ENCODE results near the gene PGBD5.

The PGBD5 gene

DNA sequence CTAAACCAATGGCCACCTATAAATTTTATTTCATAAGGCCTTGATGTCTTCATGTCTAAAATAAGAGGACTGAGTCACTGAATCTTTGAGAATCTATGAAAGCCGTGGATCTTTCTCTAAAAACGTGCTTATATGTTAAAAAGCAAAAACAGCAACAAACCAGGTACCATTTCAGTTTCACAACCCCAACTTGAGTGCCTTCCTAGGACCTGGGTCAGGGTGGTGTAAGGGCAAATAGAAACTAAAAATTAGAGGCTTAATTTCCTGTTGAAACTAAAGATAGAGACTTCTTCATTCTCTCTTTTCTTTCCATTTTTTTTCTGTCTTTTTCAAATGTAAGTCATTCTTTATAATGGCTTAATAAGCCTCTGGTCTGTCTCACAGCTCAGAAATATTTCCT, 27.2 kb upstream of the PGBD5 start:
- Histone ChIP-seq H3K9ac (ENCODE audit: low read depth, low read length) (no peak overlapping the region), H3K4me1 (ENCODE audit: control insufficient read depth, insufficient read depth, low read length) (no peaks in the 10 kb centered on the region), H3K4me3 (ENCODE audit: low read depth, low read length) (no peak overlapping the region), H3K9me3 (ENCODE audit: control insufficient read depth, insufficient read depth, low read length) (no peaks in the 10 kb centered on the region), H3K36me3 (ENCODE audit: control insufficient read depth, insufficient read depth, low read length) (no peaks in the 10 kb centered on the region), H3K27me3 (ENCODE audit: control insufficient read depth, insufficient read depth, low read length) (no peaks in the 10 kb centered on the region)

DNA sequence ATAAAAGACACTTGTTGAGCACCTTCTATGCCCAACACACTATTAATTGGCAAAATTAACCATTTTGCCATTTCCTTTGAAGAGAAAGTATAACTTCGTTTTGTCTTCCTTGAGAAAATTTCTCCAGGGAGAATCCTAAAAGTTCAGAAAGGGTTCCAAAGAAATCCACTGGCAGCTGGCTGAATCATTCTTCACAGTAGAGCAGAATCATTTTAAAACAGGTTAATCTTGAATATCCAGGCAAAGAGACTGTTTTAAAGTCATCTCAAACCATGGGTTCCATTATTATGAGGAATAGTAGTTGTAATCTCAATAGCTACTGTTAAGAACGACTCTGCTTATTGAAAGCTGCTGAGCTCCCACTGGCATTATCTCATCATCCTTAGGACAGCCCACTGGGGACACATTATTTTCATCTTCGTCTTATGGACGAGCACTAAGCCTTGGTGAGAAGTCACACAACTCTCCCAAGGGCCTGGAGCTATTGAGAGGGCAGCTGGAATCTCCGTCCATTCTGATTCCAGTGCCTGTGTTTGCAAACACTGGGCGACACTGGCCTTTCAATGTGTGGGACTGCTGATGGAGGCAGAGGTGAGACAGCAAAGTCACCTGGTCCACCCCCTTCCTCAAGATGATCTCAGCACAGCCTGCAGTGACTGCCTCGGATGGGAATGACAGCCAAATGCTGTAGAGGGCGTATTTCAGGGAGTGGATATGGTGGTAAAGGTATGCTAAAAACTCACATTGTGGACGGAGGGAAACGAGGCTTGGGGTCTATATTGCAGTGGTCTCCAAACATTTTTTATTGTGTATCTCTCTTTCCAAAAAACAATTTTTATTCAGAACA, 15.3 kb upstream of the PGBD5 start:
- Histone ChIP-seq H3K36me3 (ENCODE audit: control insufficient read depth, insufficient read depth, low read length) (no peaks in the 10 kb centered on the region), H3K4me1 (ENCODE audit: control insufficient read depth, insufficient read depth, low read length) (no peaks in the 10 kb centered on the region), H3K9ac (ENCODE audit: low read depth, low read length) (no peak overlapping the region), H3K27me3 (ENCODE audit: control insufficient read depth, insufficient read depth, low read length) (no peaks in the 10 kb centered on the region), H3K9me3 (ENCODE audit: control insufficient read depth, insufficient read depth, low read length) (no peaks in the 10 kb centered on the region), H3K4me3 (ENCODE audit: low read depth, low read length) (no peak overlapping the region)

DNA sequence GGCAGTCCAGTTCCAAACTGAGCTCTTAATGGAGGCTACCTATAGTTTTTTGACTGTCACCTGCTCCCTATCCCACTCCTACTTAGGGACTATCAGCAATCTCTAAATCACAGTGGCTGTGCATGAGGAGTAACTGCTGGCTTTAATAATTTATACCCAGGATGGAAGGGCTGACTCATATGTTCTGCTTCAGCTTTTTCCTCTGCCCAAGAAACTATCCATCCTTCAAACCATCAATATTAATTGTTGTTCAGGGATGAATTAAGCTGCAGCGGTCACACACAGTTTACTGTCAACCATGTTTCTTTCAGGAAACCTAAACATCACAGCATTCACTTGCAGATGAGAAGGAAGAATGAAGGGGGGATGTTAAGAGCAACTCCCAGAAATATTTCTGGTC, 9.0 kb upstream of the PGBD5 start:
- Histone ChIP-seq H3K9ac (ENCODE audit: low read depth, low read length) (no peak overlapping the region), H3K4me1 (ENCODE audit: control insufficient read depth, insufficient read depth, low read length) (no peaks in the 10 kb centered on the region), H3K4me3 (ENCODE audit: low read depth, low read length) (no peak overlapping the region), H3K36me3 (ENCODE audit: control insufficient read depth, insufficient read depth, low read length) (no peaks in the 10 kb centered on the region), H3K9me3 (ENCODE audit: control insufficient read depth, insufficient read depth, low read length) (no peaks in the 10 kb centered on the region), H3K27me3 (ENCODE audit: control insufficient read depth, insufficient read depth, low read length) (no peaks in the 10 kb centered on the region)

- H3K9me3 ChIP-seq (ENCODE audit: control insufficient read depth, insufficient read depth, low read length) = no peaks in the 10 kb centered on the region
- H3K36me3 ChIP-seq (ENCODE audit: control insufficient read depth, insufficient read depth, low read length) = no peaks in the 10 kb centered on the region
- H3K27me3 ChIP-seq (ENCODE audit: control insufficient read depth, insufficient read depth, low read length) = no peaks in the 10 kb centered on the region
- no peak overlapping the region for H3K4me3 ChIP-seq (ENCODE audit: low read depth, low read length)
- no peak overlapping the region for H3K9ac ChIP-seq (ENCODE audit: low read depth, low read length)
- H3K4me1 ChIP-seq (ENCODE audit: control insufficient read depth, insufficient read depth, low read length) = peaks cover 7% of the 10 kb centered on the region
Observed at GRCh38 chr1:230431527-230431926, 5.4 kb upstream of the PGBD5 start.

DNA sequence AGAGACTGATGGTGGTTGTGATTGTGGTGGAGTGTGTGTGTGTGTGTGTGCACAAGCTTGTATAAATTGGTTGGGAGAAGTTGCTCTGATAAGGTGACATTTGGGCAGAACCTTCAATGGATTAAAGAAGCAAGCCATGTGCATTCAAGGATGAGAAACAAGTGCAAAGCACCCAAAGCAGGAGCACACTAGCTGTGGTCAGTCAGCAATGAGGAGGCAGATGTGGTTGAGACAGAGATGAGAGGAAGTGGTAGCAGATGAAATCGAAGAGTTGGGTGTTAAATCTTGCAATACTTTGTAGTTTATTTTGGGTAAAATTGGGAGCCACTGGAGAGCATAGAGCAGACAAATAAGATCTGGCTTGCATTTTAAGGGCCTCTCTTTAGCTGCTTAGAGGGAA, 4.4 kb upstream of the PGBD5 start:
- Histone ChIP-seq H3K4me3 (ENCODE audit: low read depth, low read length) (no peak overlapping the region), H3K36me3 (ENCODE audit: control insufficient read depth, insufficient read depth, low read length) (no peaks in the 10 kb centered on the region), H3K4me1 (ENCODE audit: control insufficient read depth, insufficient read depth, low read length) (peaks cover 7% of the 10 kb centered on the region), H3K9me3 (ENCODE audit: control insufficient read depth, insufficient read depth, low read length) (no peaks in the 10 kb centered on the region), H3K27me3 (ENCODE audit: control insufficient read depth, insufficient read depth, low read length) (no peaks in the 10 kb centered on the region), H3K9ac (ENCODE audit: low read depth, low read length) (no peak overlapping the region)

GRCh38 chr1:230429067-230429735, 3.1 kb upstream of the PGBD5 start:
- Histone ChIP-seq H3K4me3 (ENCODE audit: low read depth, low read length) (no peak overlapping the region), H3K9ac (ENCODE audit: low read depth, low read length) (no peak overlapping the region), H3K4me1 (ENCODE audit: control insufficient read depth, insufficient read depth, low read length) (peaks cover 7% of the 10 kb centered on the region), H3K27me3 (ENCODE audit: control insufficient read depth, insufficient read depth, low read length) (no peaks in the 10 kb centered on the region), H3K36me3 (ENCODE audit: control insufficient read depth, insufficient read depth, low read length) (no peaks in the 10 kb centered on the region), H3K9me3 (ENCODE audit: control insufficient read depth, insufficient read depth, low read length) (no peaks in the 10 kb centered on the region)

DNA sequence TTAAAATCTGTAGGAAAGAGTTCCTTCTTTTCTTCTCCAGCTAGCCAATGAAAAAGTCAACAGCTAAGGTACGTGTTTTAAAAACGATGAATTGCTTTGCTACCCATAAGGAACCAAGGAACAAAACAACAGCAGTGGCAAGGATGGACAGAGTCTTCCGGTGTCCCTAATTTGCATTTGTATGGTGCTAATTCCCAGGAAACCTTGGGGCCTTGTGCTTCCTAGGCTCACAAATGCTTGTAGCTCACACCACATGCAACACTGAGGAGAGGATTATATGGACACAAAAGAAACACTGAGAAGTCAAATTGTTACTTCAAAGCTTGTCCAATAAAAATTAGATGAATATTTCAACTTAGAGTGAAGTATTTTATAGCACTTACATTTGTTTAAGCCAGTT, 1.8 kb upstream of the PGBD5 start:
- Histone ChIP-seq H3K4me3 (ENCODE audit: low read depth, low read length) (no peak overlapping the region), H3K4me1 (ENCODE audit: control insufficient read depth, insufficient read depth, low read length) (peaks cover 8% of the 10 kb centered on the region), H3K27me3 (ENCODE audit: control insufficient read depth, insufficient read depth, low read length) (peaks cover 5% of the 10 kb centered on the region), H3K36me3 (ENCODE audit: control insufficient read depth, insufficient read depth, low read length) (no peaks in the 10 kb centered on the region), H3K9me3 (ENCODE audit: control insufficient read depth, insufficient read depth, low read length) (no peaks in the 10 kb centered on the region), H3K9ac (ENCODE audit: low read depth, low read length) (no peak overlapping the region)

- H3K27me3 ChIP-seq (ENCODE audit: control insufficient read depth, insufficient read depth, low read length) = peaks cover 5% of the 10 kb centered on the region
- no peak overlapping the region for H3K9ac ChIP-seq (ENCODE audit: low read depth, low read length)
- H3K9me3 ChIP-seq (ENCODE audit: control insufficient read depth, insufficient read depth, low read length) = no peaks in the 10 kb centered on the region
- H3K4me1 ChIP-seq (ENCODE audit: control insufficient read depth, insufficient read depth, low read length) = peaks cover 12% of the 10 kb centered on the region
- peak overlapping the region; percentile 43 for H3K4me3 ChIP-seq (ENCODE audit: low read depth, low read length)
- H3K36me3 ChIP-seq (ENCODE audit: control insufficient read depth, insufficient read depth, low read length) = no peaks in the 10 kb centered on the region
Observed at GRCh38 chr1:230427094-230427876, 1.2 kb upstream of the PGBD5 start.

- Histone ChIP-seq H3K9ac (ENCODE audit: low read depth, low read length) (no peak overlapping the region), H3K27me3 (ENCODE audit: control insufficient read depth, insufficient read depth, low read length) (peaks cover 5% of the 10 kb centered on the region), H3K9me3 (ENCODE audit: control insufficient read depth, insufficient read depth, low read length) (no peaks in the 10 kb centered on the region)
Observed at GRCh38 chr1:230425252-230426091, 660 bp downstream of the PGBD5 start.

DNA sequence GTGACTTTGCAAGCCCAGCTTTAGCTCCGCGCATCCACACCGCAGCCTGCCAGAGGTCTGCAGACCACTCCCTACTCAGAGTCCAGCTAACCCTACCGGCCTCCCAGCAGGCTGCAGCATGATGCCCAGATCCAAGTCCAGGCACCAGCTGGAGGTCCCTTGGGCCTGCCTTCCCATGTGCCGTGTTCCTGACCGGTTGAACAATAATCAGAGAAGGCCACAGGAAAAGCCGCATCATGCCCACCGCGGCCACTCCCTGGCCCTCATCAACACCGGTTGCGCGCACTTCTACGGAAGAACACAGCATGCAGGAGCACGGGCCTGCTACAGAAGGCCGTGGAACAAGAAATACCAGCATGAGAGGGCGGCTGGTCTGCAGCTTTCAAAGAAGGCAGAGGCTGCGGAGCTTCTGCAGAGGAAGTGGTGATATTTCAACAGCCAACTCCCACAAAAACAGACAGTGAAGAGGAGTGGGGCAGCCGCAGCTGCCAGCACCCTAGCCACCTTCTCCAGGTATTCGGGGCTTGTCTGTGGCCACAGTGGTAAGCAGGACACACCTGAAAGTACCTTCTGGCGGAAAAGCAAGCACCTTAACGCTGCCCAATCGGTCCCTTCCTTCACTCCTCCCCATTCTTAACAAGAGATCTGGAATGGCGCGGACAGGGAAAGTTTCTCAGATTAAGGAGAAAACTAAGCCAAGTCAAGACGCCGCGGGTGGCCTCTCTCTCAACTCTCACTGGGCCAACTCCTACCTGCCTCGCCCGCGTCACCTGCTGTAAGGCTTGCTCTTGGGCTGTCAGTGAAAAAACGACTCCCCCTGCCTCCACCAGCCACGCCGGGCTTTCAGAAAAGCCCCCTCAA, 1.5 kb downstream of the PGBD5 start:
- H3K9me3 ChIP-seq (ENCODE audit: control insufficient read depth, insufficient read depth, low read length) = no peaks in the 10 kb centered on the region
- H3K4me3 ChIP-seq (ENCODE audit: low read depth, low read length) = peak overlapping the region; percentile 54
- no peaks in the 10 kb centered on the region for H3K36me3 ChIP-seq (ENCODE audit: control insufficient read depth, insufficient read depth, low read length)
- H3K4me1 ChIP-seq (ENCODE audit: control insufficient read depth, insufficient read depth, low read length) = peaks cover 14% of the 10 kb centered on the region
- no peak overlapping the region for H3K9ac ChIP-seq (ENCODE audit: low read depth, low read length)
- peaks cover 5% of the 10 kb centered on the region for H3K27me3 ChIP-seq (ENCODE audit: control insufficient read depth, insufficient read depth, low read length)

More at GRCh38 chr1:230425252-230426091, 660 bp downstream of the PGBD5 start:
- H3K4me3 ChIP-seq (ENCODE audit: low read depth, low read length) = peak overlapping the region; percentile 54
- peaks cover 14% of the 10 kb centered on the region for H3K4me1 ChIP-seq (ENCODE audit: control insufficient read depth, insufficient read depth, low read length)
- H3K36me3 ChIP-seq (ENCODE audit: control insufficient read depth, insufficient read depth, low read length) = no peaks in the 10 kb centered on the region

Data from iPS-15b (cell line).